Heart left ventricle (tissue), 13 donors: Measurements from ENCODE around the gene ACSF2.

ENCODE experiments used
- CTCF ChIP-seq, 12 donors: fragments of 200-600 bp; sonication (generic) in 4 of 12; IDR thresholded peaks; one replicate each; pipeline versions ENCODE4 v1.5.0 to v1.8.0; 2018 to 2022; ENCODE audit warnings: antibody characterized with exemption in 12 of 12, mild to moderate bottlenecking in 5 of 12
- POLR2A ChIP-seq, 2 donors: fragments of 450-650 bp; IDR thresholded peaks; one replicate each; pipeline ENCODE4 v1.6.1; 2017; ENCODE audit warnings: antibody characterized with exemption in 2 of 2, mild to moderate bottlenecking in 2 of 2, moderate library complexity in 2 of 2
- donor health status: ischemic (EF 13 %, LVEDD 7.1; RV severe dilation, severe dysfunction).
- donor health status: DM: no; HTN: yes; CAD: no.
- donor health status: DM: no; HTN: no; CAD: no.
- donor health status: ischemic (EF 25% LVEDD 6.9; RV normal size, moderate dysfunction).
- donor health status: ischemic (EF 25% LVEDD 5.7; RV mildly dilated, moderate dysfunction).
- donor health status: ischemic (EF 35%, LVEDD 5.7; RV mildly dilated, moderate dysfunction).
- donor health status: nonischemic (EF 11% LVEDD 7.7; RV severe dilation, severe dysfunction).
- donor health status: DM: yes; HTN: yes; CAD: no.
- donor health status: PGD.
- donor health status: ischemic (EF 29% LVEDD 5.4; RV normal size, mild dysfunction).
- donor health status: nonischemic (EF 23%, LVEDD 6.1; RV moderate dilation, normal function).

- no peak for TF ChIP-seq CTCF (IDR thresholded peaks at IDR 0.05)
- TF ChIP-seq POLR2A (IDR thresholded peaks at IDR 0.05) = no peak
Measured at GRCh38 chr17:50420419-50421112, 5.5 kb upstream of the ACSF2 start.
